HG02938 (cell line): ENCODE measurements around the gene PITHD1.
"Not testable (repeated sequence)": the region's sequence is repeated elsewhere in the genome, so short reads cannot be mapped to it uniquely, and the experiment has no call there.

Source experiments
- ATAC-seq: cut with Tn5 transposase; IDR thresholded peaks from one replicate; pipeline ENCODE4 v1.9.1; 2021; ENCODE audit warnings: mild to moderate bottlenecking, moderate library complexity; ENCODE audit not compliant: unreplicated experiment

PITHD1 gene

DNA sequence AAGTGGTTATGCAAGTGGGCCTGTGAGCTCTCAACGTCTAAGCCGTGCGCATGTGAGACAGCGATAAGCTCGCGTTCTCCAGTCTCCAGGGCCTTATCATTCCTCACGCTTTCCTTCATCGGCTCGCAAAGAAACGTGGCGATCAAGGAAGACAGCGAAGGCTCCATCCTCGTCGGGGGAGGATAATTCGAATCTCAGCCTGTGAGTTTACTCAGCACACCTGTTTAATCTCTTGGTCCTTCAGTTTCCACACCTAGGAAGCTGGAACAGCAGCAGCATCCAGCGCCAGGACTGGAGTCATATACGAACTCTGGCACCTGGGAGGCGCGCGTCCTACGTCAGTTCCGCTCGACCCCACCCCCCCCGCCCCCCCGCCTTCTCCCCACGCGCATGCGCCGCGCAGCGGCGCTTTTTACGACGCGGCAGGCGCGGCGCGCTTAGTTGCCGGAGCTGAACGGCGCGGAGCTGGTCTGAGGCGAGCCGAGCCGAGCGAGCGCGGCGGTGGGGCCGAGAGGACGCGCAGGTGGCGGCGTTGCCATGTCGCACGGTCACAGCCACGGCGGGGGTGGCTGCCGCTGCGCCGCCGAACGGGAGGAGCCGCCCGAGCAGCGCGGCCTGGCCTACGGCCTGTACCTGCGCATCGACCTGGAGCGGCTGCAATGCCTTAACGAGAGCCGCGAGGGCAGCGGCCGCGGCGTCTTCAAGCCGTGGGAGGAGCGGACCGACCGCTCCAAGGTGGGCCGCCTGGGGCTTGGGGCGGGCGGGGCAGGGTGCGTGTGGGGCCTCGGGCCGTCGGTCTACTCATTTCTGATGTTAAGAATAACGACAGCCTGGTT lies at the start of gene PITHD1:
PITHD1 (plus strand) TSS at position 440 of the 836 bp plus-strand sequence; CDS start at position 538, 98 bp downstream.
- peak; percentile 60 for ATAC-seq

DNA sequence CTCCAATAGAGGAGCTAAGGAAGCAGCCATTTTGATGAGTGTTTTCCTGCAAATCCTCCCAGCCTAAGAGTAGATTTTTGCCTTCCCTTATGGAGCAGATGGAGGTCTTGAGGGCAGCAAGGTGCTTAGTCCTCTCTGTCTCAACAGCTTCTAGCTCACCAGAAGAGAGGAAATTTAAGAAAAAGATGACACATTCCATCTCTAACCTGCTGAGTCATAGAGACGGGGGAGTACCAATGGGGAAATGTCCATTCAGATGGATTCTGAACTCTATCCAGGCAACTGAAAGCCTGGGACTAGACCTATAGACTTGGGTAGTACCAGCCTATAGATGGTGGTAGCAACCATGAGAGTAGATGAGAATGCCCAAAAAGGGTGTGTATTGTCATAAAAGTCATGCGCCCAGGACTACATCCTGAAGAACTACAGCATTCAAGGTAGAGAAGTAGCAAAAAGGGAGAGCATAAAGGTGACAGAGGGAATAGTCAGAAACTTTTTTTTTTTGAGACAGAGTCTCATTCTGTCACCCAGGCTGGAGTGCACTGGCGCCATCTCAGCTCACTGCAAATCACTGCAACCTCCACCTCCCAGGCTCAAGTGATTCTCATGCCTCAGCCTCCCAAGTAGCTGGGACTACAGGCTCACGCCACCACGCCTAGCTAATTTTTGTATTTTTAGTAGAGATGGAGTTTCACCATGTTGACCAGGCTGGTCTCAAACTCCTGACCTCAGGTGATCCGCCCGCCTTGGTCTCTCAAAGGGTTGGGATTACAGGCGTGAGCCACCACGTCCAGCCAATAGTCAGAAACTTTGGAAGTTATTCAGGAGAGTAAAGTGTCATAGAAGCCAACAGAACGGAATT lies 45.6 kb upstream of the PITHD1 start:
- ATAC-seq: no peak

DNA sequence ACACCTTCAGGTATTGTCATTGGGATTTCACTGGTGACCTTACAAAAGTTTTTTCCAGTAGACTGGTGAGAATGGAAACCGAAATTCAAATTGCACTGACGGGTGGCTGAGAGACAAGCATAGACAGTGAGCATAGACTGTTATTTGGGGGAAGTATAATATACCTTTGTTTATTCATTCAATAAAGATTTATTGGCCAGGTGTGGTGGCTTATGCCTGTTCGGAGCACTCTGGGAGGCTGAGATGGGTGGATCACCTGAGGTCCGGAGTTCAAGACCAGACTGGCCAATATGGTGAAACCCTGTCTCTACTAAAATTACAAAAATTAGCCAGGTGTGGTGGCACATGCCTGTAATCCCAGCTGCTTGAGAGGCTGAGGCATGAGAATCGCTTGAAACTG lies 44.9 kb upstream of the PITHD1 start:
- not testable (repeated sequence) for ATAC-seq

DNA sequence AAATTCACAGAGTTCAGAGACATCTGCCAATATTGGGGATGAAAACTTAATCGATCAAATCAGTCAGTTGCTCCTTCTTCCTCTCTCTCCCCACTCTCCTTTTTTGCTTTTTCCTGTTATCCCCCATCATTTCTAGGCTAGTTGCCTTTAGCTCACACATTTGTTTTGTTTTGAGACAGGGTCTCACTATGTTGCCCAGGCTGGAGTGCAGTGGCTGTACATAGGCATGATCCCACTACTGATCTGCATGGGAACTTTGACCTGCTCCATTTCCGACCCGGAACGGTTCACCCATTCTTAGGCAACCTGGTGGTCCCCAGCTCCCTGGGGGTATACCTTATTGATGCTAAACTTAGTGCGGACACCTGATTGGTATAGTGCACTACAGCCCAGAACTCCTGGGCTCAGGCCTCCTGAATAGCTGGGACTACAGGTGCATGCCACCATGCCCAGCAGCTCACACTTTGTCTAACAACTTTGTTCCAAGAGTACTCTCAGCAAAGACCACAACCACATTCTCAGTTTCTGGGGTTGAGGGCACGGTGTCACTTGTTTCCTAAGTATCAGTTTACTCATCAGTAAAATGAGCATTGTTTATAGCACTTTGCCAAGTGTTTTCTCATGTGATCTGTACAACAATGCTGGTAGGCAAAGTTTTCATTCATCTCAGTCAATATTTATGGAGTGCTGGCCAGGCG lies 41.6 kb upstream of the PITHD1 start:
- no peak for ATAC-seq

DNA sequence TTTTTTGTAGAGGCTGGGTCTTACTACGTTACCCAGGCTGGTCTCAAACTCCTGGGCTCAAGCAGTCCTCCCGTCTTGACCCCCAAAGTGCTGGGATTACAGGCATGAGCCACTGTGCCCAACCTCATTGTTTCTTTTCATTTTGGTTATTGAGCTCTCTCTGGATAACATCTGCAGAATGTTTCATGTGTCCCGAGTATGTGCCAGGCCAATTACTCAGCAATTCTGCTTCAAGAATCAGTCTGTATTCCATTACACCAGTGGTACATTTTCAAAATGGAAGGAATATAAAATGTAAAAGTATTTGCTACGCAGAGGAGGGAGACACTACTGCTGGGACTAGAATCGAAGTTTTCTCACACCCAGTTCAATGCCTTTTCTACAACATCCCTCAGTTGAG lies 36.6 kb upstream of the PITHD1 start:
- ATAC-seq: no peak

DNA sequence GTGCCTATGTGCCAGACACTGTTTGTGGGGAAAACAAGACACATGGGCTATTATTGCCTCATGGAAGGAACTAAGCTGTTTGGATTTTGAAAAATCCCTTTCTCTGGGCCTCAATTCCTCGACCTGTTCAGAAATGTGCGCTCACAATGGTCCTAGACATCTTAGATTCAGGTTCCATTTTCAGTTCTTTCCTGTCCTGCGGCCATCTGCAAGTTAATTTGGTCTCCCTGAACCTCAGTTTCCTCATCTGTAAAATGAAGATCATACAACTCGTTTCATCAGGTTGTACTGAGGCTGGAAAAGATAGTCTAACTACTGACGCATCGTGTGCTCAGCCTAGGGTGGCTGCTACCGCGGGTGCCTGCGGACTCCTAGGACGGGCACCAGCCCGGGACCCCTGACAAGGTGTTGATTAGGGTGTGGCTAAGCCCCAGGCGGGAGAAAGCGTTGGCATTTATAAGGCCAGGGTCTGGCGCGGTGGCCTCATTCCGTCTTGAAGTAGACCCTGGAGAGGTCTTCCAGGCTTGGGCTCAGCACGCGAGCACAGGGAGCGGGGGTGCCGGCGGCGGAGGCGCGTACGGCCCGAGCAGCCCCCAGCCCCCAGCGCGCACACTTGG lies 35.4 kb upstream of the PITHD1 start:
- peak; percentile 28 for ATAC-seq

GRCh38 chr1:23743287-23744152 lies 34.7 kb upstream of the PITHD1 start, which contains the start of gene ELOA:
Gene ELOA, plus strand, starts transcription at chr1:23743471. Its CDS starts 33 bp downstream, at chr1:23743504.
- peak; percentile 59 for ATAC-seq

DNA sequence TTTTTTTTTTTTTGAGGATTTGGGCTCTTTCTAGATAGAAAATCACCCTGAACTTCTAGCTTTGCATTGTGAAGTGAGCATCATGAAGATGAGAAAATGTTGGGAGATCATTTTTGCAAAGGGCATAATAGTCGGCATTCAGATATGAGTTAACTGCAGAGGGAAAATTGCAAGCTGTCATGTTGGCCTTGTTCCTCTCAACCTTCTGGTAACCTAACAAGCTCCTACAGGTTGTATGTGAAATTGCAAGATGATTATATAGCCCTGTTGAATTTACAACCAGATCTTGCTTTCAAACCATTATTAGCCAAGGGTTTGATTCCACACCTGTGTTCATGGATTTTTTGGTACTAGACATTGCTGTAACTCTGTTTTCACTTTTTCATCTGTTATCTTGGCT lies 32.7 kb upstream of the PITHD1 start:
- no peak for ATAC-seq

DNA sequence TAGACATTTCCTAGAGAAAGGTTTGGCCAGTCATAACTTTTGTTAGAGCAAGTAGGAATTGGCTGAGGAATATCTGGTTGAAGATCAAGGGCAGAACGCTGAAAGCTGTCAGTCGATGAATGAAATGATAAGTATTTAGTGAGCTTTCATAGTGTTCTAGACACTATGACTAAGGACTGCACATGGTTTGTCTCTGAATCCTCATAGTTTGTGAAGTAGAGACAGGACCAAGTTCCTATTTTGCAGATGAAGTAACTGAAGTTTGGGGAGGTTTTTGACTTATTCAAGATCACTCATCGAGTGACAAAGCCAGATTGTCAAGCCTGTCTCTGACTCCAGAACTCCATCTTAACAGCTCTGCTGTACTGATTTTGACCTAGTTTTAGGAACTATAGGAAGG lies 30.2 kb upstream of the PITHD1 start:
- no peak for ATAC-seq

GRCh38 chr1:23751050-23751814 lies 27.0 kb upstream of the PITHD1 start:
- ATAC-seq: no peak

GRCh38 chr1:23751815-23752200 lies 26.4 kb upstream of the PITHD1 start:
- no peak for ATAC-seq

- ATAC-seq: no peak
Measured at GRCh38 chr1:23752909-23753308, 25.3 kb upstream of the PITHD1 start.

DNA sequence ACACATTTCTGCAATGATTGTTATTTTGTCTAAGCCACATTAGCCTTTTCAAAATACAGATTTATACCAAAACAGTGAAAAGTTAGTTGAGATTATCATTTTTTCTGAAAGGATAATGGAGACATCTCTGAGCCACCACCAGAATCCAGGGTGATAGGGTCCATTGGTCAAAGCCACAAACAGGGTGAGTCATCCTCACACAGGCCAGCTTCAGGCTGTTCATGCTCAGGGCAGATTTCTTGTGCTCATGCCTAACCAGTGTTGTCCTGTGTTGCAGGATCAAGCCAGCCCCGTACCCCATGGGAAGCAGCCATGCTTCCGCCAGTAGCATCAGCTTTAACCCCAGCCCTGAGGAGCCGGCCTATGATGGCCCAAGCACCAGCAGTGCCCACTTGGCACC lies 21.5 kb upstream of the PITHD1 start:
- ATAC-seq: no peak

DNA sequence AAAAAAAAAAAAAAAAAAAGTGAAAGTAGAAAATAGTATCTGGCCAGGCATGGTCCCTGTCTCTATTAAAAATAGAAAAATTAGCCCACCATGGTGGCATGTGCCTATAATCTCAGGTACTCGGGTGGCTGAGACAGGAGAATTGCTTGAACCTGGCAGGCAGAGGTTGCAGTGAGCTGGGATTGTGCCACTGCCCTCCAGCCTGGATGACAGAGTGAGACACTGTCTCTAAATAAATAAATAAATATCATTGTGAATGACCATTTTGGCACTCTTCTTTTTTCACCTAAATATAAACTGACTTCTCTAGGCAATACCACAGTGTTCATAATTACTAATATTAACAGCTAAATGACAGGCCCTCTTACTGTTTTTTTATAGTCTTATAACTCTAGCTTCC lies 20.4 kb upstream of the PITHD1 start:
- ATAC-seq: no peak

GRCh38 chr1:23759277-23759676 lies 18.9 kb upstream of the PITHD1 start:
- ATAC-seq: no peak

DNA sequence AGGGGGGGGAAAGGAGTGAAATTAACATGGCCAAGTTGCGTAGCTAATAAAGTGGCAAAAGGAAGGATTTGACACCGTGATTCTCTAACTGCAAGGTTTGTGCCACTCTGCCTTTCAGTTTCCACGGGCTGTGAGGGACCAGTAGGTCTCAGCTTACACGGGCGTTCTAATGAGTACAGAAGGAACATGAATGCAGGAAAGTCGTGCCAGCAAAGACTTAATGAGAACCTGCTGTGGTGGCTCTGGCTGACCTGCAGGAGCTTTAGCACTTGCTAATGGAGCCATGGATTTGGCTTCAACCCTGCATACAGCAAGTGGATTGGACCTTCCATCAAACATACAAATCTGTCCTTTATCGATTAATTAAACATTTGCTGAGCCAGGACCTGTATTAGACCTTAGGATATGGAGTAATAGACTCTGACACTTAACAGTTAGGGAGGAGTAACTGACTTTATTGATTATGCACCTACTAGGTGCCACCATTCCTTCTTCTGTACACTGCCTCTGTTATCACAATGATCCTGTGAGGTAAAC lies 15.1 kb upstream of the PITHD1 start:
- no peak for ATAC-seq

GRCh38 chr1:23768733-23769132 lies 9.5 kb upstream of the PITHD1 start:
- ATAC-seq: no peak

GRCh38 chr1:23772049-23772853 lies 6.0 kb upstream of the PITHD1 start:
- ATAC-seq: no peak
